ENCODE results near the gene OR6C76. TPM values are rescaled to one million over a fixed set of nuclear protein-coding genes. Genes with fewer than 3 reads are reported as not detected.
"Not testable (repeated sequence)": the region's sequence is repeated elsewhere in the genome, so short reads cannot be mapped to it uniquely, and the experiment has no call there.

Gene OR6C76
- total RNA-seq, 1 donor from 2014 or later: not detected

DNA sequence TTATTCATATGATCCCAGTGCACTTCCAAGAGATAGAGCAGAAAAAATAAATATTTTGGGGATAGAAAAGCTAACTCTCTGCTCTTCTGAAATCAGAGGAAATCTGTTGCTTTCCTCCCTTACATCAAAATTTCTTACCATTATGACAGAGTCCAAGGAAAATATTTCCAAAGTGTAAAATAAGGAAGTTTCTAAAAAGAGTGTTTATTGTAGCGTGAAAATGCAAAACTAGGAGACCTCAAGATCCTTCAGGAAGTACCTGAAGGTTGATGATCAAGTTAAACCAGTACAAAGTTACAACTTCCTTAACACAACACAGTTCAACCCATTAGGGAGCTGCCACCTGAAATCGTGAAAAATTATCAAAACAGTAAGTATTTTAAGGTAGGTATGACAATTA lies 17.7 kb downstream of the OR6C76 start, which contains the start of gene OR6C2:
Gene OR6C2 (plus strand): TSS at position 301 of the 400 bp plus-strand sequence. CDS start 8,138 bp downstream, outside the sequence.
- H3K36me3 ChIP-seq (ENCODE audit: control insufficient read depth, insufficient read depth, low read length): no peaks in the 10 kb centered on the region
- DNase-seq (ENCODE audit: low read depth): no peak
- H3K27me3 ChIP-seq (ENCODE audit: control insufficient read depth, insufficient read depth, low read length): no peaks in the 10 kb centered on the region
- no peak for FAIRE-seq
- no peak within 1 kb of the TSS for H3K4me3 ChIP-seq (ENCODE audit: low read depth, low read length)
- no peak for TF ChIP-seq CTCF (IDR thresholded peaks at IDR 0.05; ENCODE audit: insufficient read depth, low read length, severe bottlenecking)

DNA sequence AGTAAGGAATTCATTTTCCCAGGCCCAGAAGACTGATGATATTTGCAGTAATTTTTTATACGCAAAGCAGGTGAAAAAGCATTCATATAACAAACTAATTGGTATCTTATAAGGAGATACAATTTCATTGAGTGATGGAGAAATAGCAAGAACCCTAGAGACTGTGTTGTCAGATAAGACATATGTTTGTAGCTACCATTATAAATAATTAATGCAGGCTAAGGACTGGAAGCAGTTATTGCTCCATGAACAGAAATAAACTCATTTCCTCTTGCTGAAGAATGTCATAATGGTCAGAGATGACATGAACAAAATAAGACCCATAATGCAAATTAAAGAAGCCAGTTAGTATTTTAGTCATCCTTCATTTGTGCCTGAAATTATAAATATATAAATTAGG lies 19.3 kb downstream of the OR6C76 start:
- no peaks in the 10 kb centered on the region for H3K36me3 ChIP-seq (ENCODE audit: control insufficient read depth, insufficient read depth, low read length)
- DNase-seq (ENCODE audit: low read depth): no peak
- no peaks in the 10 kb centered on the region for H3K27me3 ChIP-seq (ENCODE audit: control insufficient read depth, insufficient read depth, low read length)
- no peak for FAIRE-seq
- no peak for TF ChIP-seq CTCF (IDR thresholded peaks at IDR 0.05; ENCODE audit: insufficient read depth, low read length, severe bottlenecking)
- H3K4me3 ChIP-seq (ENCODE audit: low read depth, low read length): no peak overlapping the region

GRCh38 chr12:55446326-55446725 lies 20.3 kb downstream of the OR6C76 start:
- no peaks in the 10 kb centered on the region for H3K27me3 ChIP-seq (ENCODE audit: control insufficient read depth, insufficient read depth, low read length)
- no peaks in the 10 kb centered on the region for H3K36me3 ChIP-seq (ENCODE audit: control insufficient read depth, insufficient read depth, low read length)
- no peak for TF ChIP-seq CTCF (IDR thresholded peaks at IDR 0.05; ENCODE audit: insufficient read depth, low read length, severe bottlenecking)
- H3K4me3 ChIP-seq (ENCODE audit: low read depth, low read length): no peak overlapping the region
- FAIRE-seq: no peak
- DNase-seq (ENCODE audit: low read depth): no peak

DNA sequence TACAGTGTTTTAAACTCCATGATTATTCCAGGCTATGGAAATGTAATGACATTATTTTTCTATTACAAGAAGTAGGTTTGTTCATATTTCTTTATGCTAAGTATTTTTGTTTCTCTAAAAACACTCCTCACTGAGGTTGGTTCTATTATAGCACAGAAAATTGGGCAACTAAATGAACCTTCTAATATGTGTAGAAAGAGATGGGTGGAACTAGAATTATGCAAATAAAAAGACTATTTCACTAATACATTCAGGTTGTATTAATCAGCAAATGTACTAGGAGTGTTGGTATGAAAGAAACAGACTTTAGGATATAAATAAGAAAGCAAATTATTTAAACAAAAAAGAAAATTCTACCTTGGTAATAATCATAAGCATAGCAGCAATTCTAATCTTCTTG lies 22.8 kb downstream of the OR6C76 start:
- DNase-seq (ENCODE audit: low read depth): no peak
- Histone ChIP-seq H3K36me3 (ENCODE audit: control insufficient read depth, insufficient read depth, low read length) (no peaks in the 10 kb centered on the region), H3K4me3 (ENCODE audit: low read depth, low read length) (no peak overlapping the region), H3K27me3 (ENCODE audit: control insufficient read depth, insufficient read depth, low read length) (no peaks in the 10 kb centered on the region)
- TF ChIP-seq CTCF (IDR thresholded peaks at IDR 0.05; ENCODE audit: insufficient read depth, low read length, severe bottlenecking): no peak
- no peak for FAIRE-seq

DNA sequence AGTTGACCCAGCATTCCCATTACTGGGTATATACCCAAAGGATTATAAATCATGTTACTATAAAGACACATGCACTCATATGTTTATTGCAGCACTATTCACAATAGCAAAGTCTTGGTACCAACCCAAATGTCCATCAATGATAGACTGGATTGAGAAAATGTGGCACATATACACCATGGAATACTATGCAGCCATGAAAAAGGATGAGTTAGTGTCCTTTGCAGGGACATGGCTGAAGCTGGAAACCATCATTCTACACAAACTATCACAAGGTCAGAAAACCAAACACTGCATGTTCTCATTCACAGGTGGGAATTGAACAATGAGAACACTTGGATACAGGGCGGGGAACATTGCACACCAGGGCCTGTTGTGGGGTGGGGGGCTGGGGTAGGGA lies 38.9 kb downstream of the OR6C76 start:
- DNase-seq (ENCODE audit: low read depth); H3K4me3 ChIP-seq (ENCODE audit: low read depth, low read length); FAIRE-seq; H3K27me3 ChIP-seq (ENCODE audit: control insufficient read depth, insufficient read depth, low read length); H3K36me3 ChIP-seq (ENCODE audit: control insufficient read depth, insufficient read depth, low read length): not testable (repeated sequence)

- H3K27me3 ChIP-seq (ENCODE audit: control insufficient read depth, insufficient read depth, low read length): no peaks in the 10 kb centered on the region
- TF ChIP-seq CTCF (IDR thresholded peaks at IDR 0.05; ENCODE audit: insufficient read depth, low read length, severe bottlenecking): no peak
- H3K4me3 ChIP-seq (ENCODE audit: low read depth, low read length): no peak overlapping the region
- FAIRE-seq (no peak), DNase-seq (ENCODE audit: low read depth) (no peak)
- H3K36me3 ChIP-seq (ENCODE audit: control insufficient read depth, insufficient read depth, low read length): no peaks in the 10 kb centered on the region
These were observed 41.8 kb downstream of the OR6C76 start for GRCh38 chr12:55467836-55468235.
